Measurements from ENCODE around the gene SDK1. TPM values are rescaled to one million over a fixed set of nuclear protein-coding genes. Genes with fewer than 3 reads are reported as not detected.

The SDK1 gene
- total RNA-seq, 4 donors from 2014 or later, result under 0.01 to 16.2 (median 7.2) TPM

- no peak for TF ChIP-seq CTCF (IDR thresholded peaks at IDR 0.05)
- no peak for DNase-seq
These were observed 490.3 kb downstream of the SDK1 start for GRCh38 chr7:3791327-3791726.

DNA sequence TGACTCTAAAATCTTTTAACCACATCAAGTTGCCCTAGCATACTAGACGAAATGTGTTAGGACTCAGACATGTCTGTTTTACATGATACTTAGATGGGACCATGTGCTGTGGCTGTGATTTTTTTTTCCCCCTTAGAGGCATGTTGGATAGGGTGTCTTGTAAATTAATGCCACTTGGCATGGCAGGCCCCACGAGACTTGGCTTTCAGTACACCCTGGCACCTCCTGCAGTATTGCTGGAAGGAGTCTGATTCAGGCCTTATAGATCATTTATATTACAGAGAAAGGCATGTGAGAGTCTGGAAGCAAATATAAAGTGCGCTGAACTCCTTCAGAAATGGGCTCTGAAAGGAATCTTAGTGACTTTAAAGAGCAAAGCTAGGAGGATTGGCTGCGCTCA is 494.1 kb downstream of the SDK1 start:
- no peaks in the 10 kb centered on the region for H3K36me3 ChIP-seq
- intact Hi-C loops (cut with DNase I; ENCODE audit: low total_unique reads), result no loop called here
- H3K27ac ChIP-seq, result no peak overlapping the region
- DNase-seq, result no peak
- no peaks in the 10 kb centered on the region for H3K27me3 ChIP-seq
- no peak for TF ChIP-seq POLR2A (IDR thresholded peaks at IDR 0.05)
- no peak for TF ChIP-seq CTCF (IDR thresholded peaks at IDR 0.05)
- no peak overlapping the region for H3K4me3 ChIP-seq
- no peaks in the 10 kb centered on the region for H3K9me3 ChIP-seq
- H3K4me1 ChIP-seq, result no peaks in the 10 kb centered on the region

More at GRCh38 chr7:3791327-3791726, 490.3 kb downstream of the SDK1 start:
- intact Hi-C loops (cut with DNase I; ENCODE audit: low total_unique reads), result no loop called here
- Histone ChIP-seq H3K36me3 (no peaks in the 10 kb centered on the region), H3K27ac (no peak overlapping the region), H3K9me3 (no peaks in the 10 kb centered on the region), H3K27me3 (no peaks in the 10 kb centered on the region), H3K4me3 (no peak overlapping the region), H3K4me1 (no peaks in the 10 kb centered on the region)

- Histone ChIP-seq H3K27me3 (no peaks in the 10 kb centered on the region), H3K27ac (no peak overlapping the region), H3K9me3 (no peaks in the 10 kb centered on the region), H3K4me3 (no peak overlapping the region), H3K4me1 (no peaks in the 10 kb centered on the region), H3K36me3 (no peaks in the 10 kb centered on the region)
- no peak for TF ChIP-seq CTCF (IDR thresholded peaks at IDR 0.05)
- TF ChIP-seq POLR2A (IDR thresholded peaks at IDR 0.05), result no peak
- no peak for DNase-seq
- intact Hi-C loops (cut with DNase I; ENCODE audit: low total_unique reads), result no loop called here
These were observed 494.7 kb downstream of the SDK1 start for GRCh38 chr7:3795781-3796180.

- TF ChIP-seq POLR2A (IDR thresholded peaks at IDR 0.05) (no peak), CTCF (IDR thresholded peaks at IDR 0.05) (no peak)
- Histone ChIP-seq H3K9me3 (no peaks in the 10 kb centered on the region), H3K36me3 (no peaks in the 10 kb centered on the region), H3K27me3 (no peaks in the 10 kb centered on the region), H3K27ac (no peak overlapping the region), H3K4me1 (no peaks in the 10 kb centered on the region), H3K4me3 (no peak overlapping the region)
- intact Hi-C loops (cut with DNase I; ENCODE audit: low total_unique reads), result no loop called here
- no peak for DNase-seq
These were observed 504.1 kb downstream of the SDK1 start for GRCh38 chr7:3805151-3805550.

GRCh38 chr7:3806516-3806915 is 505.5 kb downstream of the SDK1 start:
- Histone ChIP-seq H3K27me3 (no peaks in the 10 kb centered on the region), H3K4me3 (no peak overlapping the region), H3K36me3 (no peaks in the 10 kb centered on the region), H3K9me3 (no peaks in the 10 kb centered on the region), H3K4me1 (no peaks in the 10 kb centered on the region), H3K27ac (no peak overlapping the region)
- DNase-seq, result no peak
- intact Hi-C loops (cut with DNase I; ENCODE audit: low total_unique reads), result no loop called here
- TF ChIP-seq CTCF (IDR thresholded peaks at IDR 0.05) (no peak), POLR2A (IDR thresholded peaks at IDR 0.05) (no peak)

Measured in uterus (tissue), 4 donors.